RWPE1 (cell line): ENCODE data around the gene SLC9A8.

Experiments
- CTCF ChIA-PET: fragments of 350-600 bp; sonication (Branson Sonifier 250); formaldehyde crosslinking; extraction: SDS; loops from one replicate; lab custom pipeline; 2021; lab: Yijun Ruan, JAX
- POLR2A ChIA-PET: fragments of 400-600 bp; formaldehyde crosslinking; extraction: SDS; loops from one replicate; lab custom pipeline; 2020; ENCODE audit warnings: antibody characterized with exemption; ENCODE audit not compliant: low non-redundant PET; lab: Yijun Ruan, JAX
- DNase-seq: peaks from one replicate; pipeline ENCODE4 v3.0.0; 2012; ENCODE audit warnings: low spot score
- H3K27ac ChIP-seq: fragments of 450-650 bp; 2 replicates; pipeline ENCODE4 v1.5.1; 2017
- TF ChIP-seq, protein P1 (sequence below): fragments of 450-650 bp; conservative IDR thresholded peaks from 2 replicates; pipeline ENCODE4 v1.5.1; 2017; ENCODE audit warnings: low read depth, mild to moderate bottlenecking

SLC9A8 gene

DNA sequence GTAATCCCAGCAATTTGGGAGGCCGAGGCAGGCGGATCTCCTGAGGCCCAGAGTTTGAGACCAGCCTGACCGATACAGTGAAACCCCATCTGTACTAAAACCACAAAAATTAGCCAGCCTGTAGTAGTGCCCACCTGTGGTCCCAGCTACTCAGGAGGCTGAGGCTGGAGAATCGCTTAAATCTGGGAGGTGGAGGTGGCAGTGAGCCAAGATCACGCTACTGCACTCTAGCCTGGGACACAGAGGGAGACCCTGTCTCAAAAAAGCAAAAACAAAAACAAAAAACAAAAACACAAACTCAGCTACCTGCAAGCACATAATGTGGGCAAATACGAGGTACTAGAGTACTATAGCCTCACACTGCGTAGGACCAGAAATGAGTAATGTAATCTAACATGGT is 106.4 kb downstream of the SLC9A8 start:
- CTCF ChIA-PET, result interaction anchor here (0.7 to 1.6 kb wide), 2 partner anchors 30 to 239 kb away, joined by 3 to 4 read pairs; no protein-coding TSS in a partner anchor
- POLR2A ChIA-PET, result no interaction called here
- DNase-seq, result no peak
- no peak overlapping the region for H3K27ac ChIP-seq
- TF ChIP-seq, protein P1, sequence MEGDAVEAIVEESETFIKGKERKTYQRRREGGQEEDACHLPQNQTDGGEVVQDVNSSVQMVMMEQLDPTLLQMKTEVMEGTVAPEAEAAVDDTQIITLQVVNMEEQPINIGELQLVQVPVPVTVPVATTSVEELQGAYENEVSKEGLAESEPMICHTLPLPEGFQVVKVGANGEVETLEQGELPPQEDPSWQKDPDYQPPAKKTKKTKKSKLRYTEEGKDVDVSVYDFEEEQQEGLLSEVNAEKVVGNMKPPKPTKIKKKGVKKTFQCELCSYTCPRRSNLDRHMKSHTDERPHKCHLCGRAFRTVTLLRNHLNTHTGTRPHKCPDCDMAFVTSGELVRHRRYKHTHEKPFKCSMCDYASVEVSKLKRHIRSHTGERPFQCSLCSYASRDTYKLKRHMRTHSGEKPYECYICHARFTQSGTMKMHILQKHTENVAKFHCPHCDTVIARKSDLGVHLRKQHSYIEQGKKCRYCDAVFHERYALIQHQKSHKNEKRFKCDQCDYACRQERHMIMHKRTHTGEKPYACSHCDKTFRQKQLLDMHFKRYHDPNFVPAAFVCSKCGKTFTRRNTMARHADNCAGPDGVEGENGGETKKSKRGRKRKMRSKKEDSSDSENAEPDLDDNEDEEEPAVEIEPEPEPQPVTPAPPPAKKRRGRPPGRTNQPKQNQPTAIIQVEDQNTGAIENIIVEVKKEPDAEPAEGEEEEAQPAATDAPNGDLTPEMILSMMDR, result no peak

DNA sequence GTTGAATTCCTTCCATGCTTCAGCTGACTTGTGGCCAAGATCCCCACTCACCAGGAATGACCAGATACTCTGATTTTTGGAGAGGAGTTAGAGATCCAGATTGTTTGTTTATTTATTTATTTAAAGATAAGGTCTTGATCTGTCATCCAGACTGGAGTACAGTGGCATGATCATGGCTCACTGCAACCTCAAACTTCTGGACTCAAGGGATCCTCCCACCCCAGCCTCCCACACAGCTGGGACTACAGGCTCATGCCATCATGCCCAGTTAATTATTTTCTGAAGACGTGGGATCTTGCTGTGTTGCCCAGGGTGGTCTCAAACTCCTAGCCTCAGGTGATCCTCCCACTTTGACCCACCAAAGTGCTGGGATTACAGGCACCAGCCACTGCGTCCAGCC is 106.8 kb downstream of the SLC9A8 start:
- DNase-seq, result no peak
- ChIA-PET CTCF (interaction anchor here (0.7 to 1.6 kb wide), 2 partner anchors 30 to 239 kb away, joined by 3 to 4 read pairs; no protein-coding TSS in a partner anchor), POLR2A (no interaction called here)
- TF ChIP-seq, protein P1, result no peak
- H3K27ac ChIP-seq, result no peak overlapping the region

DNA sequence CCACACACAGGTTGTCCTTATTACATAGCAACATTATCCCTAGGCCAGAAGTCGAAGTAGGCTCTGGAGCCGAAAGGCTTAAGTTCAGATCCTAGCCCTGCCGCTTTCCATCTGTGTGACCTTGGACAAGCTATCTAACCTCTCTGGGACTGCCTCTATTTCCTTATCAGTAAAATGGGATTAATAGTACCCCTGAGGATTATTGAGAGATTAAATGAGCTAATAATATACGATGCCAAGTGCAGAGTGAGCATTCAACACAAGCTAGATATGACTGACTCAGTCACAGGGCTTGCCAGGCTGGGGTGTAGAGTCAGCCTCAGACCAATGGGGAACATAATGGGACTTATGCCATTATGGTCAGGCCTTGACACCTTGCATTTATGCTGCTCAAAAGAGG is 111.6 kb downstream of the SLC9A8 start:
- POLR2A ChIA-PET, result no interaction called here
- TF ChIP-seq, protein P1, result no peak
- H3K27ac ChIP-seq, result no peak overlapping the region
- no peak for DNase-seq
- CTCF ChIA-PET, result no interaction called here

DNA sequence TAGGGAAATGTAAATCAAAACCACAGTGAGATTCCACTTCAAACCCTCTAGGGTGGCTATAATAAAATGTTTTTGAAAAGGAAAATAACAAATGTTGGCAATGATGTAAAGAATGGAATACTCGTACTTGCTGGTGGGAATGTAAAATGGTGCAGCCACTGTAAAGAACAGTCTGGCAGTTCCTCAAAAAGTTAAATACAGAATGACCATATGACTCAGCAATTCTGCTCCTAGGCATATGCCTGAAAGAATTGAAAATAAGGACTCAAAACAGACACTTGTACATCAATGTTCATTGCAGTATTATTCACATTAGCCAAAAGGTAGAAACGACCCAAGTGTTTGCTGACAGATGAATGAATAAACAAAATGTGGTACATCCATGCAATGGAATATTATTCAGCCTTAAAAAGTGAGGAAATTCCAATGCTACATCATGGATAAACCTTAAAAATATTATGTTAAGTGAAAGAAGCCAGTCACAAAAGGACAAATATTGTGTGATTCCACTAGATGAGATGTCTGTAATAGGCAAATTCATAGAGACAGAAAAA is 113.3 kb downstream of the SLC9A8 start:
- ChIA-PET POLR2A (no interaction called here), CTCF (interaction anchor here (0.6 kb wide), 2 partner anchors 18 to 104 kb away, joined by 3 read pairs; no protein-coding TSS in a partner anchor)
- TF ChIP-seq, protein P1, result no peak
- DNase-seq, result no peak
- H3K27ac ChIP-seq, result no peak overlapping the region

DNA sequence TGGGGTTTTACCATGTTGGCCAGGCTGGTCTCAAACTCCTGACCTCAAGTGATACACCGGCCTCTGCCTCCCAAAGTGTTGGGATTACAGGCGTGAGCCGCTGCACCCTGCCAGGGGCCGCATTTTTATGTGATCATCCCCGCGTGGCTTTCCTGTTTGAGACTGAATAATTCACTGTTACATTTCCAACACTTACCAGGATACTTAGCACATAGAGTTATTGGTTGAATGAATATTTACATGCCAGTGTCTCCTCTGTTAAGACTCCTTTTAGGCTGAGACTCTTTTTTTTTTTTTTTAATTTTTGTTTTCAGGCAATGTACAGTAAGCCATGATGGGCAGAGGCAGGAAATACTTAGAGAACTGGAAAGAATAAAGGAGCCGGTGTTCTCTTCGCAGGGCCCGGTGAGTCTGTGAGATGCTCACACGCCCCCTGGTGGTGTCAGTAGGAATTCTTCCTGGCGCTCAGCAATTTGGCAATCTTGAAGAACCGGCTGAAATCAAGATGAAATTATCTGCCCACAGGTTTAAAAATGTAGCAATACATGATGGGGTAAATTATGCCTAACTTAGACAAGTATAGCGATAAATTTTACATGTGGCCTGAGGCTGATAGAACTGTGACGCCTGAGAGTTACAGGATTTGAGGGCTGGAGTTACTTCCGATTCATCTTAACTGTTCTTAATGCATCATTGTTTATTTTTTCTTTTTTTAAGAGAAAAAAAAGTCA is 115.9 kb downstream of the SLC9A8 start:
- TF ChIP-seq, protein P1, result peak; percentile 100
- DNase-seq, result peak; percentile 92
- ChIA-PET POLR2A (no interaction called here), CTCF (interaction anchor here (1.0 kb wide), 1 partner anchor 40 kb away, joined by 3 read pairs; no protein-coding TSS in a partner anchor)
- H3K27ac ChIP-seq, result no peak overlapping the region

DNA sequence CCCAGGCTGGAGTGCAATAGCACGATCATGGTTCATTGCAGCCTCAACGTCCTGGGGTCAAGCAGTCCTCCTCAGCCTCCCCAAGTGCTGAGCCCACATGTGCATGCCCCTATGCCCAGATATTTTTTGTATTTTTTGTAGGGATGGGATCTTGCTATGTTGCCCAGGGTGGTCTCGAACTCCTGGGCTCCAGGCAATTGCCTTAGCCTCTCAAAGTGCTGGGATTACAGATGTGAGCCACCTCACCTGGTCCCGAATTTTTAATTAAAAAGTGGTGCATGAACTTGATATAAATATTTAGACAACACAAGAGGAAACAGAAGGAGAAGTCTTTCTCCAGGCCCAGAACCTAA is 116.5 kb downstream of the SLC9A8 start:
- ChIA-PET POLR2A (no interaction called here), CTCF (interaction anchor here (0.6 to 0.9 kb wide), 2 partner anchors 13 to 24 kb away, joined by 3 read pairs; no protein-coding TSS in a partner anchor)
- no peak for DNase-seq
- TF ChIP-seq, protein P1, result no peak
- H3K27ac ChIP-seq, result no peak overlapping the region
